K562 (cell line): Measurements from ENCODE around the gene PM20D1. TPM values are rescaled to one million over a fixed set of nuclear protein-coding genes. Genes with fewer than 3 reads are reported as not detected.

Experiments
- ARID1B ChIP-seq: fragments of 450-650 bp; IDR thresholded peaks from 2 replicates; pipeline ENCODE4 v1.6.1; 2016; ENCODE audit warnings: antibody characterized with exemption, mild to moderate bottlenecking, inconsistent platforms
- ATF3 ChIP-seq, 2 experiments: fragments of 450-650 bp in 1 of 2; sonication (generic) in 1 of 2; formaldehyde crosslinking in 1 of 2; IDR thresholded peaks in 1 of 2; conservative IDR thresholded peaks in 1 of 2; 2 replicates each; pipeline versions ENCODE4 v1.6.1 to v1.8.1; 2016 to 2023; ENCODE audit warnings: mild to moderate bottlenecking in 2 of 2, moderate library complexity in 2 of 2, inconsistent platforms in 1 of 2, missing genetic modification reagents in 1 of 2
- CBFA2T3 ChIP-seq: fragments of 450-650 bp; IDR thresholded peaks from 2 replicates; pipeline ENCODE4 v1.6.1; 2017
- CCNT2 ChIP-seq: IDR thresholded peaks from 2 replicates; pipeline ENCODE4 v1.6.1; 2011; ENCODE audit warnings: borderline replicate concordance, low read depth, mild to moderate bottlenecking, moderate library complexity, mixed read lengths, low read length; ENCODE audit not compliant: insufficient read length; ENCODE audit errors: extremely low read depth
- CREM ChIP-seq: IDR thresholded peaks from 2 replicates; pipeline ENCODE4 v1.6.1; 2014; ENCODE audit warnings: antibody characterized with exemption, low read depth
- ERF ChIP-seq: fragments of 450-650 bp; formaldehyde crosslinking; IDR thresholded peaks from 2 replicates; pipeline ENCODE4 v1.4.0; 2020; ENCODE audit warnings: mild to moderate bottlenecking, mixed read lengths
- FOXK2 ChIP-seq, 2 experiments: fragments of 450-650 bp; IDR thresholded peaks in 1 of 2; conservative IDR thresholded peaks in 1 of 2; 2 replicates each; pipeline ENCODE4 v1.6.1; 2016; ENCODE audit warnings: low read depth in 2 of 2, mild to moderate bottlenecking in 1 of 2
- HNRNPLL ChIP-seq: fragments of 200-400 bp; formaldehyde crosslinking; IDR thresholded peaks from 2 replicates; pipeline ENCODE4 v1.6.1; 2017; ENCODE audit warnings: low read length, low read depth, mild to moderate bottlenecking; ENCODE audit not compliant: poor library complexity, severe bottlenecking
- ILK ChIP-seq: fragments of 450-650 bp; IDR thresholded peaks from 2 replicates; pipeline ENCODE4 v1.6.1; 2016; ENCODE audit warnings: missing genetic modification characterization, low read depth, mild to moderate bottlenecking, missing compliant biosample characterization, moderate library complexity, borderline replicate concordance
- JUNB ChIP-seq: fragments of 450-650 bp; formaldehyde crosslinking; conservative IDR thresholded peaks from 2 replicates; pipeline ENCODE4 v1.4.0; 2020; ENCODE audit warnings: mild to moderate bottlenecking
- KHSRP ChIP-seq: fragments of 450-650 bp; IDR thresholded peaks from 2 replicates; pipeline ENCODE4 v1.6.1; 2017
- MTF1 ChIP-seq: fragments of 250-450 bp; sonication (Bioruptor Pico); IDR thresholded peaks from 2 replicates; pipeline ENCODE4 v1.9.0; 2021; ENCODE audit warnings: moderate library complexity, mild to moderate bottlenecking, inconsistent platforms, borderline replicate concordance
- NFIC ChIP-seq: fragments of 450-650 bp; IDR thresholded peaks from 2 replicates; pipeline ENCODE4 v1.6.1; 2017; ENCODE audit warnings: mild to moderate bottlenecking, inconsistent platforms
- NKRF ChIP-seq: fragments of 450-650 bp; IDR thresholded peaks from 2 replicates; pipeline ENCODE4 v1.6.1; 2016; ENCODE audit warnings: borderline replicate concordance
- POLR2AphosphoS5 ChIP-seq: IDR thresholded peaks from 2 replicates; pipeline ENCODE4 v1.6.1; 2011; ENCODE audit warnings: mild to moderate bottlenecking, low read depth, low read length, moderate library complexity; ENCODE audit not compliant: control insufficient read depth, insufficient read depth
- SOX6 ChIP-seq: fragments of 450-650 bp; IDR thresholded peaks from 2 replicates; pipeline ENCODE4 v1.6.1; 2014; ENCODE audit warnings: mild to moderate bottlenecking
- SRSF7 ChIP-seq: fragments of 200-400 bp; formaldehyde crosslinking; optimal IDR thresholded peaks from 2 replicates; pipeline ENCODE3; 2017; ENCODE audit warnings: mild to moderate bottlenecking, low read depth, low read length
- STAT5A ChIP-seq: IDR thresholded peaks from 2 replicates; pipeline ENCODE4 v1.6.1; 2012; ENCODE audit warnings: low read length, inconsistent platforms, borderline replicate concordance
- TEAD4 ChIP-seq, 2 experiments: sonication (generic) in 1 of 2; formaldehyde crosslinking in 1 of 2; IDR thresholded peaks; 2 replicates each; pipeline versions ENCODE4 v1.6.1 to v1.8.0; 2012 to 2022; ENCODE audit warnings: borderline replicate concordance in 1 of 2, inconsistent platforms in 1 of 2, low read length in 1 of 2, mild to moderate bottlenecking in 1 of 2, missing genetic modification reagents in 1 of 2
- ZNF124 ChIP-seq: sonication (generic); formaldehyde crosslinking; IDR thresholded peaks from 2 replicates; pipeline ENCODE4 v1.8.1; 2022; ENCODE audit warnings: missing genetic modification reagents
- ZNF140 ChIP-seq: fragments of 250-450 bp; sonication (Bioruptor Pico); IDR thresholded peaks from 2 replicates; pipeline ENCODE4 v1.8.0; 2021; ENCODE audit warnings: moderate library complexity, mild to moderate bottlenecking, inconsistent platforms
- ZNF174 ChIP-seq: fragments of 250-450 bp; sonication (Bioruptor Pico); IDR thresholded peaks from 2 replicates; pipeline ENCODE4 v1.4.0; 2020; ENCODE audit warnings: mild to moderate bottlenecking
- ZNF644 ChIP-seq: fragments of 200-800 bp; sonication (Bioruptor generic); IDR thresholded peaks from 2 replicates; pipeline ENCODE4 v1.6.1; 2016; ENCODE audit warnings: low read depth, missing genetic modification characterization, missing compliant biosample characterization
- polyA plus RNA-seq, 8 experiments: library from polyadenylated mRNA; depleted of rRNA in 4 of 8; stranded (reverse) in 5 of 8; unstranded in 3 of 8; fragments of >200 nt; fragmentation: Nextera tagmentation in 2 of 8; fragmentation: Illumina TruSeq in 1 of 8; extraction: Ambion mirVana in 2 of 8; extraction: Trizol in 1 of 8; gene quantifications; 2 replicates each; pipeline versions ENCODE4 v1.2.1 to v1.2.3, GENCODE V29; 2011 to 2014; ENCODE audit warnings: inconsistent platforms in 1 of 8, missing spikeins in 1 of 8
- total RNA-seq, 7 experiments: library from RNA; depleted of rRNA in 6 of 7; stranded (reverse); fragments of >200 nt in 6 of 7; fragmentation: Illumina TruSeq in 2 of 7; extraction: Trizol in 2 of 7; gene quantifications; 2 replicates each; pipeline versions ENCODE4 v1.2.1 to v1.2.3, GENCODE V29; 2011 to 2021; ENCODE audit warnings: low replicate concordance in 1 of 7
- TF ChIP-seq, protein P1 (sequence below): fragments of 250-450 bp; sonication (Bioruptor Pico); IDR thresholded peaks from 2 replicates; pipeline ENCODE4 v1.8.0; 2021; ENCODE audit warnings: borderline replicate concordance, mild to moderate bottlenecking, moderate library complexity; ENCODE audit not compliant: poor library complexity, severe bottlenecking
- TF ChIP-seq, protein P2 (sequence below): fragments of 450-650 bp; IDR thresholded peaks from 2 replicates; pipeline ENCODE4 v1.6.1; 2017; ENCODE audit warnings: mild to moderate bottlenecking, moderate library complexity

PM20D1 gene
- total and polyA plus RNA-seq, 9 of the 15 experiments (the other 6 are each of a cell fraction or from before 2014, with no cell fraction given): not detected

GRCh38 chr1:205802060-205802459 lies 47.9 kb downstream of the PM20D1 start (continued):
- TF ChIP-seq ATF3 (IDR thresholded peaks at IDR 0.05) (no peak), ATF3 (CRISPR knock-in tag; conservative IDR thresholded peaks at IDR 0.05) (no peak), KHSRP (no peak), ZNF124 (no peak), ERF (CRISPR knock-in tag) (no peak), FOXK2 (conservative IDR thresholded peaks at IDR 0.05 in 1 of 2, IDR thresholded peaks at IDR 0.05 in 1 of 2; ENCODE audit: low read depth in 2 of 2) (no peak), POLR2AphosphoS5 (peak; percentile 69; the same call in 1 of the 2 replicates), TEAD4 (IDR thresholded peaks at IDR 0.05; ENCODE audit: low read length) (peak; percentile 67), TEAD4 (CRISPR knock-in tag; IDR thresholded peaks at IDR 0.05; ENCODE audit: borderline replicate concordance) (no peak), SRSF7 (no peak), NFIC (peak; percentile 39; the same call in 1 of the 2 replicates), CREM (no peak), ARID1B (peak; percentile 77), CBFA2T3 (peak; percentile 89), ZNF174 (no peak), ILK (tag) (no peak), CCNT2 (no peak), STAT5A (peak; percentile 31; the same call in 1 of the 2 replicates), NKRF (no peak), ZNF644 (tag) (no peak), ZNF140 (CRISPR knock-in tag) (no peak), JUNB (CRISPR knock-in tag) (no peak), MTF1 (CRISPR knock-in tag) (no peak), HNRNPLL (no peak), SOX6 (0 out of 2 replicates have a peak, but pooled peaks have one; percentile 14)
- TF ChIP-seq, protein P1, sequence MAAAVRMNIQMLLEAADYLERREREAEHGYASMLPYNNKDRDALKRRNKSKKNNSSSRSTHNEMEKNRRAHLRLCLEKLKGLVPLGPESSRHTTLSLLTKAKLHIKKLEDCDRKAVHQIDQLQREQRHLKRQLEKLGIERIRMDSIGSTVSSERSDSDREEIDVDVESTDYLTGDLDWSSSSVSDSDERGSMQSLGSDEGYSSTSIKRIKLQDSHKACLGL: no peak
- TF ChIP-seq, protein P2, sequence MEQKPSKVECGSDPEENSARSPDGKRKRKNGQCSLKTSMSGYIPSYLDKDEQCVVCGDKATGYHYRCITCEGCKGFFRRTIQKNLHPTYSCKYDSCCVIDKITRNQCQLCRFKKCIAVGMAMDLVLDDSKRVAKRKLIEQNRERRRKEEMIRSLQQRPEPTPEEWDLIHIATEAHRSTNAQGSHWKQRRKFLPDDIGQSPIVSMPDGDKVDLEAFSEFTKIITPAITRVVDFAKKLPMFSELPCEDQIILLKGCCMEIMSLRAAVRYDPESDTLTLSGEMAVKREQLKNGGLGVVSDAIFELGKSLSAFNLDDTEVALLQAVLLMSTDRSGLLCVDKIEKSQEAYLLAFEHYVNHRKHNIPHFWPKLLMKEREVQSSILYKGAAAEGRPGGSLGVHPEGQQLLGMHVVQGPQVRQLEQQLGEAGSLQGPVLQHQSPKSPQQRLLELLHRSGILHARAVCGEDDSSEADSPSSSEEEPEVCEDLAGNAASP: no peak
